NCI-H748 treated with DMSO at 0.1 percent for 48 hours (cell line): ENCODE results near the gene SMCP.

Experiments
- DNase-seq: peaks from one replicate; lab custom pipeline; 2025; lab: John Stamatoyannopoulos, UW

The SMCP gene, protein sequence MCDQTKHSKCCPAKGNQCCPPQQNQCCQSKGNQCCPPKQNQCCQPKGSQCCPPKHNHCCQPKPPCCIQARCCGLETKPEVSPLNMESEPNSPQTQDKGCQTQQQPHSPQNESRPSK

DNA sequence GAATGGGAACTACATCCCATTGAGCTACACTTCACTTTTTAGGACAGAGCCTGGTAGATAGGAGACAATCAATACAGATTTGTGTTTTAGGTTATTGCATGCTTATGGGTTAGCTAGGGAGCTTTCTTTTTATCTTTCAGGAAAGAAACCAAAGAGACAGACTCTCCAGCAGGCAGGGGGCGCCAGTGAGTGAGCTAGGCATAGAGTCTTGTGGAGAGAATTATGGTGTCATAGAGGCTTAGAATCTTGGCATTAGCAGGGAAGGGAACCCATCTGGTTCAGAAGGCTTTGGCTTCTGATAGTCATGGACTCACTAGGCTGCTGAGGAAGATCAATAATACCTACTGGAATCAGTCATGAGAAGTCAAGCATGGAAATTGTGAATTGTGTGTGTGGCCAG, at the start of gene SMCP:
SMCP (plus strand) TSS at position 281 of the 400 bp plus-strand sequence. CDS start 6,101 bp downstream, outside the sequence.
- no peak for DNase-seq

- no peak for DNase-seq
Measured at GRCh38 chr1:152836870-152837269, 41.3 kb upstream of the SMCP start.

DNA sequence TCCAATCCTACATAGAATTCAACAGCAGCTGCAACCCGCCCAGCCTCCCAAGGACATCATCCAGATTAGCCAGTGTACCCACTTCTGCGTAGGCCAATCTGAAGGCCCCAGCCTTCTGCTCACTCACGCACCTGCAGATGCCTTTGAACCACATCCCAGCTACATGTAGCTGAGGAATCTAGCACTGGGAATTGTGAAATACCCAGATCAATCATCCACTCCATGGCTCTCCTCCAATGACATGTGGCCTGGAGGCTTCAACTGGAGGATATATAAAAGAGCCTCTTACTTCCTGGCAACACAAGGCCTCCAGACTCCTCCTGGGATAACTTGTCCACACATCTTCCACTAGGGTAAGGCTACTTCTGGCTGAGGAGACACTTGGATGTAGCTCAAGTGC, 35.6 kb upstream of the SMCP start, which contains the start of gene LCE6A:
LCE6A (plus strand) TSS at position 301 of the 400 bp plus-strand sequence. CDS start 665 bp downstream, outside the sequence.
- no peak for DNase-seq

DNA sequence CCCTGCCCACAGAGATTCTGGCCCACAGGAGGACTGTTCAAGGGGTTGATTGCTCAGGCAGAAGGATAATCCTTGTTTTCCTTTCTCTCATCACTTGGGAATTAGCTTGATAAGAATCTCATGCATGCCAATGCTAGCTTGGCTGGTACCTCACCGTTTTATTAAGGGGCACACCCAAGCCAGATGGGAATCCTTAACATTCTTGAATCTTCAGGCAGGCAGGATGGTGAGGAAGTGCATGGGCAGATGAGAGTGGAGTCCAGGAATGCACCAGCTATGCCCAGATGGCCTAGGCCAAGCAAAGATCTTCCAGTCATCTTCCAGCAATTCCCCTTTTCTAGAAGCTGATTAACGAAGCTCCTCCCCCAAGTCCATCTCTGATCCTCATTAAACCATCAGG, 22.5 kb upstream of the SMCP start:
- no peak for DNase-seq

DNA sequence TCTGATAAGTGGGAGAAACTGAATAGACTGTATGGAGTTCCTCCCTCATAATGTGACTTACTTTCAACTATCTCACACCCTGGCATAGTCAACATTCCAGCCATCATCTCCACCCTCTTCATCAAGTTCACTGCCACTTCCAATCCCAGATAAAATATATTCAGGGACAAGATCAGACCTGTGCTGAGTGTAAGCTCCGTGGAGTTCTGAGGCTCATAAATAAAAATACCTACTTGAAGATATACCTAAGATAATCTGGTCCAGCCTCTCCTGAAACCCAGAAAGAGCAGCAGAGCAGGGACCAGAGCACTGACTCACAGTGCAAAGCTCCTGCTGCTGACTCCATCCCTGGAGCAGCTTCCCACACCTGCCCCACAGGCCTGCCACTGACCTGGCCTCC, 20.1 kb upstream of the SMCP start:
- no peak for DNase-seq

GRCh38 chr1:152859696-152860095, 18.4 kb upstream of the SMCP start, which contains the start of gene LCE7A:
TSS of gene LCE7A (plus strand) at chr1:152859996. CDS start at chr1:152860698, 702 bp downstream.
- no peak for DNase-seq

- DNase-seq: no peak
Measured at GRCh38 chr1:152860129-152860528, 18.0 kb upstream of the SMCP start.

DNA sequence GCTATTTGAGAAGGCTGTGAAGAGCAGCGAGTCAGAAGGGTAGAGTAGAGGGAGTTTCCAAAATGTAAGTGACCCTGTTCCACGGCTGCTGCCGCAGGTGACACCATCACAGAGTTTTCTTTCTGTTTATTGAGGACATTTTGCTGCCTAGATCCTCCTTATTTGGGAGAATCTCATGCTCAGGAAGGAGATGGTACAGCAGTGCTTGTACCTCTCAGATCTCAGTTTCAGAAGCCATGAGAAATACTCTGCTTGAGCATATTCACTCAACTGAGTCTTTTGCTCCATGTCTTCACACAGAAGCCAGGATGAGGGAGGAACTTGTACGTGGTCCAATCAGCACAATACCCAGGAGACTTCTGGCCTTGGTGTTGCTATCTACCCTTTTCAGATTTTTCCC, 16.7 kb upstream of the SMCP start:
- DNase-seq: no peak

- DNase-seq: no peak
Measured at GRCh38 chr1:152864443-152864842, 13.7 kb upstream of the SMCP start.

DNA sequence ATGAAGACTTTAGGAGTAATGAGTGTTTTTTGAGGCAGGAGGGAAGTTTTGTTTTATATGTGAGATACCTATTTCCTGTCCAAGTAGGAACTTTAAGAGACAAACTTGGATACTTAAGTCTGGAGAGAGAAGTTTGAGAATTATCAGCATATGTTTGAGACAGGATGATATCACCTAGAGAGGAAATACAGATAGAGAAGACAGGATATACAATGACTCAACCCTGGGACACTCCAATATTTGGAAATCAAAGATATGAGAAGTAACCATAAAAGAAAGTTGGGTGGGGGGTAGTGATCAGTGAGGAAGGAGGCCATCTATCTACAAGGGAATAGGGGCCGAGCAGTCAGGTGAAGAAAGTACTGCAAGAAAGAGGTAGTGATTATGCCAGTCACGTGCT, 11.8 kb upstream of the SMCP start:
- no peak for DNase-seq

DNA sequence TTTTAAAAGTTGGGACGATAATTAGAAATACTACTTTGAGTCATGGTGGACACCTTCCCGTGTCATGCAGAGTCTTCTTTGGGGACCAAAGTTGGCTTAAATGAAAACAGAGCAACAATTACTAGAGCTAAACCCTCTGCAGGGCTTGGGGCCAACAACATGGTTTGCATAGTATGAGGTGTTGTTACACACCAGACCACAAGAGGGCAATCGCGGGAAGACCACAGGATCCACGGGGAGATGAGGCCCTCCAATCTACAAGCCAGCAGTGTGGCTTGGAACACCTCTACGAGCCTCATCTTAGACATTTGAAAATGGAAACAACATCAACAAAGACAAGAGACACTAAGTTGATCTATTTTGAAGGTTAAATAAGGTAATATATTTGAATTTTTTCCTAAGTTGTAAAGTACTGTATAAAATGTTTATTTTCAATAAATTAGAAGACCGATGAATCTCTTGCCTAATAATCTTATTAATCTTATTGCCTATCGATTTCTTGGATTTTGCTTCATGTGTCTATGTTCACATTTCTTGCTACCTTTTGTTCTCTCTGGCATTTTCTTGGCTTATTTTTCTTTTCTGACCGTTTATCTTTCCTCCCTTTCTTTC, 8.2 kb upstream of the SMCP start:
- peak; percentile 6 for DNase-seq

- DNase-seq: peak; percentile 1
Measured at GRCh38 chr1:152870831-152871730, 7.0 kb upstream of the SMCP start.

DNA sequence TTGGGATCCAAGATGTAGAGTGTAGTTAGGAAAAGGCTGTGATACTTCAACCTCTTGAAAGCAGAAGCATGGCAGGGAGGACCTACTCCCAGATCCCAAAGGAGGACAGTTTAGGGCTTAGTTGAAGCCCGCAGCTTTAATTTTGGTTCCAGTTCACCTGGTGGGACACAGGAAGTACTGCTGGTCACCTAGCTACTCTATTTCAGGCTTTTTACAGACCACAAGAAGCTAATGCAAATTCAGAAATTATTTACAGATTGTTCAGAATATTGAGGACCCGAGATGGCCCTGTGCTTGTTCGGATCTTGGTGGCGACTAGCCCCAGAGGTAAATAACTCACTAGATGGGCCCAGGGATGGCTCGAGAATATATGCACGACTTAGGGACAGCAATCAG, 6.4 kb upstream of the SMCP start:
- DNase-seq: no peak

DNA sequence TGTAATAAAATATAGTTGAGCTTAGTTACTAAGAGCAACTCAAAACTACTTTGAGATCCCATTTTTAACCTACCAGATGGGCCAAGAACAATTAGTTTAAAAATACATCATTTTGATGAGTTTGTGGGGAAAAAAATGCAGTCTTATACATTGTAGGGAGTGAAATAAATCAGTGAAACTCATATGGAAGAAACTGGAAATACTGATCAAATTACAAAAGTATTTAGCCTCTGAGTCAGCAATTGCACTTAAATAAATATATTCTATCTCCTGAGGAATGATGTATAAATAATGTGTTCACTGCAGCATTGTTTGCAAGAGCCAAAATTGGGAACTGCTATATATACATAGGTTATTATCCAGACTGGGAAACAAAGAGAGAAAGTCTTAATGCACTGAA, 4.6 kb upstream of the SMCP start:
- no peak for DNase-seq

- no peak for DNase-seq
Measured at GRCh38 chr1:152876827-152877226, 1.3 kb upstream of the SMCP start.

DNA sequence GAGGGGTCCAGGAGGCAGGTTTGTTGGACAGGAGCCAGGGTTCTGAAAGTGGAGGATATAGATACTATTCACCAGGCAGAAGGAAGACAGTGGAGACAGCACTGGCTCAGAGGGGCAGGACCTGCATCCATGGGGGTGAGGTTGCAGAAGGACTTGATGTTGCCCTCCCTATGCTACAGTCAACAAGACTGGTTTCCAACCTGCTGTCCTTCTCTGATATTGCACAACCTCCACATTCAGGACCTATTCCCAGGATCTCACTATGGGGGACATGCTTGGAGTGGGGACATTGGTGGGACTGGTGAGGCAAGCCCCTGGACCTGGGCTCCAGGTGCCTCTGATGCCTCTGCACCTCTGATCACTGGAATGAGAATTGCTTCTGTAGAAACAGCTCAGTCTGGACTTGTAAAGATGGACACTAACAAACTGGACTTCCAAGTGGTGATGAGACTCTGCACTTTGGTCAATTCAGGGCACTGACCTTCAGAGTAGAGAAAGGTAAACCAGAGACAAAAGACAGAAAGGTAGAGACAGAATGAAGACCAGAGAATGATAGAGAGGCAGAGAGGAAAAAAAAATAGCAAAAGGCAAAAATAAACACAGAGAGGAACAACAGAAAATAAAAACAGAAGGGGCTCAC, 1.6 kb downstream of the SMCP start:
- DNase-seq: no peak

- DNase-seq: no peak
Measured at GRCh38 chr1:152880316-152880715, 2.2 kb downstream of the SMCP start.

- DNase-seq: no peak
Measured at GRCh38 chr1:152880907-152881306, 2.8 kb downstream of the SMCP start.

DNA sequence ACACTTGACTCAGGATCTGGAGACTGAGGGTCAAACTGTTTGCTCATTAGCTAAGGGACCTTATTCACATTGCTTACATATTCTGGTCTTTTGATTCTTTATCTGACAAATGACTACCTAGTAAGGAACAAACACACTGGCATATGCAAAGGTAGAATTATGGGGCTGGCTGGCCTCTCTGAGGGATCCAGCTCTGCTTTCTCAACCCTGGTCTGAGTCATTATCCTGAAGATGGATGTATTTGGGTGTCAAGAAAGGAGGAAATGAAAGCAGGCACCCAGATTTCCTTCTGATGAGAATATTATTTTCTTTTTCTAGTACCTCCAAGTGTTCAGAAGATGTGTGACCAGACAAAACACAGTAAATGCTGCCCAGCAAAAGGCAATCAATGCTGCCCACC, 6.0 kb downstream of the SMCP start:
- DNase-seq: no peak

- no peak for DNase-seq
Measured at GRCh38 chr1:152884506-152884905, 6.4 kb downstream of the SMCP start.

DNA sequence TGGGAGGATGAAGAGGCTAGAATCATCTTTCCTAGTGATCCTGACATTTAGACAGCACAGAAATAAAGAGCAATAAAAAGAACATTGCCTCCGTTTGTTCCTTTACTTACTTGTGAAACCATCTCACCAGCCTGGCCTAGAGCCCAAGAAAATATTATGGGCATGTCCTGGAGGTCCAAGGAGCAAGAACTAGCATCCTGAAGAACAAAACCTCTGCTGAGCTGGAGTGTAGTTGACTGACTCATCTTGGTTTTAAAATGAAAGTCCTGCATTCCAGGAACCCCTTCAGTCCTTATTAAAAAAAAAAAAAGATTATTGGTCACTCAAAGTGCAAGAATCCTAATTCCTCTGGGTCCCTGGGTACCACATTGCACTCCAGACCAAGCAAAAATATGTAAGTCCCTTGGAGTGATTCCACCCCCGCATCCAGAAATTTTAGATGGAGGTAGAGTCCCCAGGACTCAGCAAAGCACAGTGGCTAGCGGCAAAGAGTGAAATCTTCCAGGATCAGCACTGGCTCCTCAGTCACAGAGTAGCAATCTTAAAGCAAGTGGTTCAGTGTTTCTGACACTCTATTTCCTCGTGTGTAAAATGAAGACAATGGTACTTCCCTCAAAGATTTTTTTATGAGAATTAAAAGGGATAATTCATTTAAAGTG, 7.0 kb downstream of the SMCP start:
- no peak for DNase-seq

GRCh38 chr1:152886085-152886484, 8.0 kb downstream of the SMCP start:
- DNase-seq: no peak
